HUES6 (cell line): ENCODE data around the gene SEMA4D.

Experiments used
- H3K27ac ChIP-seq: 2 replicates; pipeline ENCODE4 v1.7.0; 2013; ENCODE audit warnings: low read depth, mild to moderate bottlenecking, low read length, inconsistent platforms
- H3K27me3 ChIP-seq: 2 replicates; pipeline ENCODE4 v1.6.1; 2013; ENCODE audit warnings: low read length; ENCODE audit not compliant: control insufficient read depth, insufficient read depth
- H3K36me3 ChIP-seq: 2 replicates; pipeline ENCODE4 v1.6.1; 2013; ENCODE audit warnings: low read length; ENCODE audit not compliant: control insufficient read depth, insufficient read depth
- H3K4me1 ChIP-seq: 2 replicates; pipeline ENCODE4 v1.6.1; 2013; ENCODE audit warnings: low read length; ENCODE audit not compliant: control insufficient read depth, insufficient read depth
- H3K4me3 ChIP-seq: 2 replicates; pipeline ENCODE4 v1.5.1; 2013; ENCODE audit warnings: low read depth, low read length
- H3K9ac ChIP-seq: one replicate; pipeline ENCODE4 v1.6.1; 2013; ENCODE audit warnings: mild to moderate bottlenecking, low read length
- H3K9me3 ChIP-seq: 2 replicates; pipeline ENCODE4 v1.6.1; 2013; ENCODE audit warnings: low read depth, low read length; ENCODE audit not compliant: control insufficient read depth, insufficient read depth

Gene SEMA4D

DNA sequence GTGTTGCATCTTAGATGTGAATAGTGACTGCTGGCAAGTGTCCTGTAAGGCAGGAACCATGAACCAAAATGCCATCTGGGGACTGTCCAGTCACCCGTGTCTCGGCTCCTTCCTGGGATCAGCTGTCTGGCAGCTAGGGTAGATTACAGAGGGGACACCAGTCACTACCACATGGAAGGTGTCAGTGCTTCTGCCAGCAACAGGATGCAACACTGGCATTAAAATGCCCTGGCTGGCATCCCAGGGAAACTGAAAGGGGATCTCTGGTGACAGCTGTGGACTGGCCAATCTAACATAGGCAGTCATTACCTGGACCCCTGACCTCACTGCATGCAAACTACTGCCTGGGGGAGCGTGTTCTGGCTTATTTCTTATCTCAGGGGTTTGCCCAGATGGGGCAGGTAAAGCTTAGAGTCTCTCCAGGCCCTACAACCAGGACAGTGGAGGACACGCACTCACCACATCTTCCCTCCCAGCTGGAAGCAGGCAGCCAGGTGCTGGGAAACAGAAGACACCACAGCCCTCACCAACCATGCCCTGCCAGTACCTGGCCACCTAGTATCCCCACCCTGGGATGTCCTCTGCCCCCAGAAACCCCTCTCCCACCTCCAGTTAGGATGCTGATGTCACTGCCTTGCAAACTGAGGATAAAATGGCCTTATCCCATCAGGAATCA, 83.8 kb downstream of the SEMA4D start:
- Histone ChIP-seq H3K27ac (no peak overlapping the region), H3K36me3 (no peaks in the 10 kb centered on the region; the same call in 1 of the 2 replicates)

DNA sequence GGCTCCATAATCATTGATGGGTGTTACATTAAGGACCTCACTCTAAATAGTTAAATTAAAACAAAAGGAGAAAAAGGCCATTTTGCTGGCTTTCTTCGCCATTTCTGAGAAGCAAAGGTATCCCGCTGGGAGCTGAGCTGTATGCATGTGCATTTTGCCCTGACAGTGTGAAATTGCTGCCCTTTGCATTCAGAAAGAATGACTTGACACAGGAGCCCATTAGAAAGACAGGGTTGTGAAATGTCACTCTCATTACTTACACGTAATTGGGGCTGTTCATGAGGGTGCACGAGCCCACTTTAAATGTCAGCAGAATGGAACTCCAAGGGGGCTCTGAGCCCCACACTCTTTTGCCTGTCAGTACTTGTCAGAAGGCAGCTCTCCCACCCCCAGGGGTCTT, 85.0 kb downstream of the SEMA4D start:
- H3K4me3 ChIP-seq = 0 out of 2 replicates have a peak overlapping the region, but pooled peaks have one; percentile 3
- no peak overlapping the region for H3K27ac ChIP-seq
- H3K4me1 ChIP-seq = peaks cover 32% of the 10 kb centered on the region
- no peaks in the 10 kb centered on the region; the same call in 1 of the 2 replicates for H3K36me3 ChIP-seq
- no peaks in the 10 kb centered on the region for H3K9me3 ChIP-seq
- H3K9ac ChIP-seq = no peak overlapping the region
- no peaks in the 10 kb centered on the region for H3K27me3 ChIP-seq

More for the DNA sequence above, 83.8 kb downstream of the SEMA4D start:
- Histone ChIP-seq H3K9me3 (no peaks in the 10 kb centered on the region), H3K27me3 (no peaks in the 10 kb centered on the region), H3K4me1 (peaks cover 32% of the 10 kb centered on the region), H3K9ac (no peak overlapping the region), H3K4me3 (no peak overlapping the region)

DNA sequence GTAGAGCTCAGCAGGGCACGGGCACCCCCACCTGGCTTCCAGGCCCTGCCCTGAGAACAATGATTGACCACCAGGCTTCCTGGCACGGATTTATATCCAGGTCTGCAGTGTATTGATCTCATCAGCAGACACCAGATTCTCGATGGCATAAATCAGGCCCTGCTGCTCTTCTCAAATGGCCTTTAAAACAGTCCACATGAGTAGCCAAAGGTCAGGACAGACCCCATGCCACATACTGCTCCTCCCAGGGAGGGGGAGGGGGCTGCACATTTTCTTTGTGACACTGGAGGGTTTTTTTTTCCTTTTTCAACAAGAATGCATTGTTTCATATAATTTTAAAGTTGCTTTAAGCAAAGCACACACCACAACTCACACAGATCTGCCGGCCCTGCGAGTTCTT, 85.4 kb downstream of the SEMA4D start:
- Histone ChIP-seq H3K36me3 (no peaks in the 10 kb centered on the region; the same call in 1 of the 2 replicates), H3K27me3 (no peaks in the 10 kb centered on the region), H3K4me1 (peaks cover 32% of the 10 kb centered on the region), H3K27ac (no peak overlapping the region), H3K4me3 (no peak overlapping the region), H3K9ac (no peak overlapping the region), H3K9me3 (no peaks in the 10 kb centered on the region)

DNA sequence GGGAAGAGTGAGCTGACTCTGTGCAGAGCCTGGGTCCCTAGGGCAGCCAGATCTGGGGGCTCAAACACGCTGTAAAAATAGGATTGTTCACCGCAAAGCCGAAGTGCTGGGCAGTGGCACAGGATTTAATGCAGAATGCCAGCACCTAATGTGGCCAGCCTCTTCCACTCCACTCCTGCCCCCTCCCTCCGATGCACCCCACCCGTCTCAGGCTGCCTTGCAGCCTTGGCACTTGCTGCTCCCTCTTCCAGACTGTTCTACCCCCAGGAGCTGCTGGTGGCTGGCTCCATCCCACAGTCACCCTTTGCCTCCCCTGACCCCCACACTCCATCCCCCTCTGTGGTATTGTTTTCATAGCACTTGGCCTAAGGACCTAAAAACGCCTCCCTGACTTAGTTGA, 86.2 kb downstream of the SEMA4D start:
- Histone ChIP-seq H3K27ac (no peak overlapping the region), H3K4me1 (peaks cover 32% of the 10 kb centered on the region), H3K4me3 (no peak overlapping the region), H3K9me3 (no peaks in the 10 kb centered on the region), H3K9ac (no peak overlapping the region), H3K36me3 (no peaks in the 10 kb centered on the region; the same call in 1 of the 2 replicates), H3K27me3 (no peaks in the 10 kb centered on the region)

DNA sequence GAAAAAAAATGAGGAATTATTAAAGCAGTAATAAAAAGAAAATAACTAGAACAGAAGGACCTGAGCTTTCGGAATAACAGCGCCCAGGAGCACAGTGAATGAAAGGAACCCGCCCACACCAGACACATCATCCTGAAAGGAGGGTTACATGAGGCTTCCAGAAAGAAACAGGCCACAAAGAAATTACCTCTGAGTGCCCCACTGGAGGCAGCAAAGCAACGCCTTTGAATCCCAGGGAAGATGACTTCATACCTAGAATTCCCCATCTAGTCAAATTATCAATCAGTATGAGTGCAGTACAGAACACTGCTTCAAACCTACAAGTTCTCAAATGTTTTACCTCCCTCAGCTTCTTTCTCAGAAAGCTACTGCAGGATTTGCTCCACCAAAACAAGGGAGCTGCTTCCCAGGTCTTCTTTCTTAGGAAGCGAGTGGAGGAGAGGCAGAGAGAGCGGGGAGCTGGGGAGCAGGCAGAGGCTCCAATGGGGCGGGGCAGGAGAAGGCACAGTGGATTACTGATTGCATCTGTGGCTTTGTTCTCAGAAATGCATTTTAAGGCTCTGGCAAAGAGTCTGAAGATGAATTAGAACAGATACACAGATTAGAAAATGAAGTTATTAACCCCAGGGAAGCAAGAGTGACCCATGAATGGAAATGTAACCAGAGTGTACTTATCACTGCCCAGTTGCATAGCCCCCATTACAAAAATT, 87.1 kb downstream of the SEMA4D start:
- Histone ChIP-seq H3K9me3 (no peaks in the 10 kb centered on the region), H3K4me1 (peaks cover 32% of the 10 kb centered on the region), H3K36me3 (no peaks in the 10 kb centered on the region; the same call in 1 of the 2 replicates), H3K27ac (no peak overlapping the region), H3K4me3 (no peak overlapping the region), H3K9ac (no peak overlapping the region), H3K27me3 (no peaks in the 10 kb centered on the region)

DNA sequence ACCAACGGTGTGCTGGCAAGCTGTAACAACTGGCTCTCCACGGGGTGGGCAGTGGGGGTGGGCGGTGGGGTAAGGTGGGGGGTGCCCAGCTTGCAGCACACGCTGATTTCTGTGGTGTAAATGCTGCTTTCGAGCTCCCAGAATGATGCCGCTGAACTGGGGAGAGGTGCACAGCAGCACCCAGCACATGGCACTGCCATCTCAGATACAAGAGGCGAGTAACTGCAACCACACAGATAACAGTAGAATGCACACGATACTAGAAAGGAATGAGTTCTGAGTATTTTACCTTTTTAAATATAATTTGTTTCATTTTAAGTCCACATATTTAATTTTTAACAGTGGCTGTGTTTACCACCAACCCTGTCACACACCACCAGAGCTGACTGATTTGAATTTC, 87.9 kb downstream of the SEMA4D start:
- no peaks in the 10 kb centered on the region; the same call in 1 of the 2 replicates for H3K36me3 ChIP-seq
- H3K9ac ChIP-seq = no peak overlapping the region
- no peaks in the 10 kb centered on the region for H3K9me3 ChIP-seq

DNA sequence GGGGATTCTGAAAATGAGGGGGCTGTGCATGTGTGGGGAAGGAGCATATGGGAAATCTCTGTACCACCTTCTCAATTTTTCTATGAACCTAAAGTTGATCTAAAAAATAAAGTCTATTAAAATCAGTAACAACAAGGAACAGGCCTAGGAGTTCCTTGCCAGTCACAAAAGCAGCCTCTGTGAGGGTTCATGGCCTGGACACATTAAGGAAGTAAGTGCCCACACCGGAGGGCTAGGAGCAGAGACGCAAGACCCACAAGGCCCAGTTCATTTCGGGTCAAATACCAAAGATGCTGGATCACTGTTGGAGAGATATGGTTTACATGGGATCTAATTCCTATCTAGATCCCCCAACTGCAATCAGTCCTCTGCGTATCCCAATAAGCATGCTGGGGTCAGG, 88.4 kb downstream of the SEMA4D start:
- no peak overlapping the region for H3K9ac ChIP-seq
- H3K9me3 ChIP-seq = no peaks in the 10 kb centered on the region
- H3K27me3 ChIP-seq = no peaks in the 10 kb centered on the region
- H3K27ac ChIP-seq = no peak overlapping the region
- no peaks in the 10 kb centered on the region; the same call in 1 of the 2 replicates for H3K36me3 ChIP-seq
- peaks cover 28% of the 10 kb centered on the region for H3K4me1 ChIP-seq
- H3K4me3 ChIP-seq = no peak overlapping the region

More for the DNA sequence above, 87.9 kb downstream of the SEMA4D start:
- no peak overlapping the region for H3K27ac ChIP-seq
- H3K4me3 ChIP-seq = no peak overlapping the region
- H3K27me3 ChIP-seq = no peaks in the 10 kb centered on the region
- peaks cover 30% of the 10 kb centered on the region for H3K4me1 ChIP-seq

DNA sequence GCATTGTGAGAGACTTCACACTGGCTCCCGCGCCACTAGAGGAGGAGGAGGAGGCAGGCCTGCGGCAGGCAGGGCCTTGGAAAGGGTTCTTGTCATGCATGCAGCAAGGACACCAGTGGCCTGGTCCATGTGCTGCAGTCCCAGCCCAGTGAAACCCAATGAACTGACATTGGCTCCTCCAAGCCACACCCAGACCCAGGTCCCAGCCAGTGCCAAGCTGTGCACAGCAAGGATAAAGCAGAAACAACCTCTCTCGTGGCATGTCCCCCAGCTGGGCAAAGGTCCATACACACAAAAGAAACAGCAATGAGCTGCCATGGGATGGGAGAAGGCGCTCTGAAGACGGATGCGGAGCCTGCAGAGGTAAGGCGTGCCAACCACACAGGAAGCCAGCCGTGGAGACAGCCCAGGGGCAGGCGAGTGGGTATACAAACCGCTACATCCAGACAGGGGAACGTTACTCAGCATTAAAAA, 89.2 kb downstream of the SEMA4D start:
- Histone ChIP-seq H3K4me1 (peaks cover 21% of the 10 kb centered on the region), H3K36me3 (no peaks in the 10 kb centered on the region; the same call in 1 of the 2 replicates), H3K9me3 (no peaks in the 10 kb centered on the region), H3K27ac (no peak overlapping the region), H3K4me3 (no peak overlapping the region), H3K9ac (no peak overlapping the region), H3K27me3 (no peaks in the 10 kb centered on the region)

DNA sequence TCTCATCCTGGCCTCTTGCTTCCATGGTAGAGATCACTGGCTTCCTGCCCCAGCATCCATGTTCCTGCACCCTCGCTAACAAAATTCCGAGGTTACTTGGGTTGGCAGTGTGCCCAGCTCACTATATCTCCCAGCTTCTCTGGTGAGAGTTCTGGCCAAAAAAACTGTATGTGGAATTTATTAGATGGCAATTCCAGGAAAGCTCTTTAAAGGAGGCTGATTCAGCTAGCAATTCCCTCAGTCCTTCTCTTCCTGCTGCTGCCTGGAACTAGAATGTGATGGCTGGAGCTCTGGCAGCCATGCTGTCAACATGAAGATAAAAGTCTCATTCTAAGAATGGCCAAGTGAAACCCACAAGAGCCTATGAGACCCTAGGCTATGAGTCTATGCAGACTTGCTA, 90.8 kb downstream of the SEMA4D start:
- H3K36me3 ChIP-seq = peaks cover 10% of the 10 kb centered on the region; the same call in 1 of the 2 replicates
- no peak overlapping the region for H3K9ac ChIP-seq
- H3K4me3 ChIP-seq = no peak overlapping the region
- no peaks in the 10 kb centered on the region for H3K9me3 ChIP-seq
- H3K27ac ChIP-seq = no peak overlapping the region
- peaks cover 6% of the 10 kb centered on the region for H3K4me1 ChIP-seq
- no peaks in the 10 kb centered on the region for H3K27me3 ChIP-seq

DNA sequence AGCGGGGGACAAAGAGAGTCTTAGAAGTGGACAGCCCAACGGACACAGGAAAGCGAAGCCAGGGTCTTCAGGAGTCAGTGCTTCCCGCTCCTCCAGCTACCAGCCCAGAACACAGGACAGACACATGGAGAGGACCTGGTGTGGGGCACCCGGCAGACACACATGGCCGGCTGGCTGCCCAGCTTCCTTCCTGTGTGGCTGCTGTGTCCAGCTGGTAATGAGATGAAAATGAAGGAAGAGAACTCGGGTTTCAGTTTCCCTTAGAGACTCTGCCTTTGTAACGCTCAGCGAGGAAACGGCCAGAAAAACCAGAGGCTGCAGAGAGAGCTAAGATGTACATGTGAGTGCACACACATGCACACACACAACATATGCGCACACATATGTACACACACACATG, 92.1 kb downstream of the SEMA4D start:
- H3K27ac ChIP-seq = no peak overlapping the region

DNA sequence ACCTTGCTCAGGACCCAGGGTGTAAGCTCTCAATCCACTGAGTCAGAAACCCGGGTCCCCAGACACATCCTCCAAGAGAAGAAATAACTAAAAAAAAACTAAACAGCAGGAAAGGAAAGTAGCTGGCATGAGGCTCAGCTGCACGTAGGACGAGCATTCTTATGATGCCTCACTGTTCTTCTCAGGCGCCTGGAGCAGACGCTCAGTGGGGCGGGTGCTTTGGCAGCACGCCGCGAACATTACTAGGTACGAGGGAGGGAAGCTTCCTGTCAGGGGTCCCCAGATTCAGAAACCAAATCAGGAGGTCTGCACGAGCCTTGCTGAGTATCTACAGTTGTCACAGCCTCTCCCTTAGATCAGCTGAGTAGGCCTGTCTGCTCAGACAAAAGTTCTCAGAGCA, 93.8 kb downstream of the SEMA4D start:
- Histone ChIP-seq H3K27me3 (no peaks in the 10 kb centered on the region), H3K9ac (no peak overlapping the region), H3K4me1 (no peaks in the 10 kb centered on the region), H3K4me3 (no peak overlapping the region), H3K9me3 (no peaks in the 10 kb centered on the region), H3K27ac (no peak overlapping the region), H3K36me3 (peaks cover 22% of the 10 kb centered on the region; the same call in 1 of the 2 replicates)

More for the DNA sequence above, 92.1 kb downstream of the SEMA4D start:
- Histone ChIP-seq H3K27me3 (no peaks in the 10 kb centered on the region), H3K4me3 (no peak overlapping the region), H3K4me1 (no peaks in the 10 kb centered on the region), H3K9me3 (no peaks in the 10 kb centered on the region), H3K36me3 (peaks cover 21% of the 10 kb centered on the region; the same call in 1 of the 2 replicates), H3K9ac (no peak overlapping the region)
